HFFc6 (cell line): Measurements from ENCODE around the gene UTP15. TPM values are rescaled to one million over a fixed set of nuclear protein-coding genes. Genes with fewer than 3 reads are reported as not detected.

ENCODE experiments used
- DNase-seq: peaks from one replicate; pipeline ENCODE4 v3.0.0-alpha.2; 2018
- H3K27ac Mint-ChIP-seq: 2 replicates; pipeline ENCODE4 v1.8.0; 2020; ENCODE audit warnings: mild to moderate bottlenecking, mixed read lengths
- H3K27me3 Mint-ChIP-seq: 2 replicates; pipeline ENCODE4 v1.8.0; 2021; ENCODE audit warnings: mild to moderate bottlenecking, moderate library complexity, mixed read lengths; ENCODE audit not compliant: insufficient read depth
- H3K36me3 Mint-ChIP-seq: 2 replicates; pipeline ENCODE4 v1.8.0; 2021; ENCODE audit warnings: low read depth, mixed read lengths
- H3K4me1 Mint-ChIP-seq: 2 replicates; pipeline ENCODE4 v1.8.0; 2020; ENCODE audit warnings: low read depth, mixed read lengths
- H3K4me3 Mint-ChIP-seq: 2 replicates; pipeline ENCODE4 v1.8.0; 2020; ENCODE audit warnings: mild to moderate bottlenecking, moderate library complexity, mixed read lengths
- H3K9me3 Mint-ChIP-seq: 2 replicates; pipeline ENCODE4 v1.8.0; 2020; ENCODE audit warnings: mild to moderate bottlenecking, mixed read lengths
- CTCF ChIP-seq: fragments of 200-600 bp; sonication (generic); IDR thresholded peaks from 2 replicates; pipeline ENCODE4 v1.5.0; 2021; ENCODE audit warnings: antibody characterized with exemption, mild to moderate bottlenecking
- total RNA-seq, 6 experiments: library from RNA; stranded (reverse); fragmentation: NEBNext Ultra II Directional; extraction: Animal tissue kit (Norgen Biotek cat#: 25700); gene quantifications; 2 replicates in 1 of 6; 3 replicates in 5 of 6; pipeline ENCODE4 v1.2.3, GENCODE V29; 2021

Gene UTP15
- total RNA-seq, 6 experiments from 2014 or later: 20.2 to 25.6 (median 24.6) TPM

DNA sequence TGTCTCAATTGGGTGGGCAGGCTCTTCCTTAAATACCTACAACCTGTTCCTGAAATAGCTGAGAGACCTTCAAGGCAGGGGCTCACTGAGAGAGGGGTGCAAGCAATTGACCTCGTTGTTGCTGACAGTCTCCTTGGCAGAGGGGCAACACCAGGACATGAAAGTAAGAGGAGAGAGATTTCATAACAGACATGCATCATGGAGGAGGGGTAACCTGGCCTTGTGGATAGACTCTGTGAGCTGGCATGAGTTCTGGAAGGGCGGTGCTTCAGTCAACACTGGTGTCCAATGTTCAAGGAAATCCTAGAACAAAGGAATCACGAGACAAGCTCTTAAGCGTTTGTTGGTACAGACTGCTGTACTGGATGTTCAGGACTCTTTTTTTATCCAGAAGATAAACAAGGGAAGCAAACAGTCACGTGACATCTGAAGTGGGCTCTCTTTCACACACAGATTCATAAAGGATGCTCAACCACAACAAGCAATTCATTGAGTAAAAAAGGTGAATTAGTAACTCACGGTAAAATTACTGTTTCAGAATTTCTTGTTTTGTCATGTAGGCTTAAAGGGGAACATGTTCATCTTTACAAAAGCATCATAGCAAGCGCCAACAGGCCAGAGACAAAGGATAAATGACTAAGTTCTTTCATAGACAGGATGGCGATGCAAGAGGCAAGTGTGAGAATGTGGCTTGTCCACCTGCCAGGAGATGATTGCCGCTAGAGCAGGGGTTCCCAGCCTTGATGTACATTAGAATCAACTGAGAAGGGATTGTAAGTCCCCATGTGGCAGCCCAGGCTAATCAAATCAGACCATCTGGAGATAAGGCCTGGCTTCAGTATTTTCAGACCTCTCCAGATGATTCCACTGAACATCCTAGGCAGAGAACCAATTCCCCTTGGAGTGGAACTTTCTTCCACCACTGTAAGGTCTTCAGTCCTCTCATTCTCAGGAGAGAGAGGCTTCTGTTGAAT is 20.8 kb upstream of the UTP15 start:
- TF ChIP-seq CTCF: no peak
- Mint-ChIP-seq H3K9me3 (no peaks in the 10 kb centered on the region), H3K27me3 (peaks cover 1% of the 10 kb centered on the region; the same call in 1 of the 2 replicates), H3K4me3 (no peak overlapping the region), H3K36me3 (no peaks in the 10 kb centered on the region), H3K27ac (no peak overlapping the region), H3K4me1 (peaks cover 26% of the 10 kb centered on the region)
- DNase-seq: no peak

DNA sequence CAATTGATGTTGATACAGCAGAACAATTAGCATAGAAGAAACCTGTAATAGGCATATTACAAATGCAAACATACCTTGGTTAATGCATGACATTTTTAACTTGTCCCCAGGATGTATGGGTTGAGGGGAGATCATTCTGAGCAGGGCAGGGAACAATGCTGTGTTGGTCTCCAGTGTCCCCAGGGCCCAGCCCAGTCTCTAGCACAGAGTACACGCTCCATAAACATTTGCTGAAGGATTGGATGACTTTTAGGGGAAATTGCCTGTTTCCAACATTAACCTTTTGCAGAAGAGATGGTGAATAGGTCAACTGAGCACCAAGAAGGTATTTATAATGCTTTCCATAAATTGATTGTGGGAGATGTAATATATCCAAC is 20.2 kb upstream of the UTP15 start:
- H3K36me3 Mint-ChIP-seq: no peaks in the 10 kb centered on the region

DNA sequence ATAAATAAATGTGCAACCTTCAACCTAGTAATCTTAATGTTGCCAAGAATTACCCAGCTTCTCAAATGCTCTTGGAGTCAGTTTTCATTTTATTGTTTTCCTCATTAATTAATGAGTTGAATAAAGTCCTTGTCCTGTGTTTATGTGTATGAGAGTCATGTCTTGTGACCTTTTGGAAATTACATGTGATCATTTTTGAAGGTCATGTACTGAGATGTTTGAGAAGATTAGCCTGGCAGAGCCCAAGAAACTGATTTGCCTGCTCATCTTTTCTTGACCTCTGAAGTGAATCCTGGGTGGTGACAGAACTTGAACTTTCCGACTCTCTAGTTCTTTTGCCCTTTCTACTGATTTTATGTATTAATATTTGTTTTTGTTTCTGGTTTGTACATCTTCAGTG is 15.5 kb upstream of the UTP15 start:
- Mint-ChIP-seq H3K4me1 (no peaks in the 10 kb centered on the region), H3K36me3 (peaks cover 9% of the 10 kb centered on the region; the same call in 1 of the 2 replicates), H3K27me3 (no peaks in the 10 kb centered on the region), H3K9me3 (no peaks in the 10 kb centered on the region), H3K4me3 (no peak overlapping the region), H3K27ac (no peak overlapping the region)
- no peak for DNase-seq
- no peak for TF ChIP-seq CTCF

More for the DNA sequence above, 20.2 kb upstream of the UTP15 start:
- peaks cover 19% of the 10 kb centered on the region for H3K4me1 Mint-ChIP-seq
- no peak for TF ChIP-seq CTCF
- no peak overlapping the region for H3K4me3 Mint-ChIP-seq
- H3K27ac Mint-ChIP-seq: no peak overlapping the region
- no peaks in the 10 kb centered on the region for H3K27me3 Mint-ChIP-seq
- no peak for DNase-seq
- H3K9me3 Mint-ChIP-seq: no peaks in the 10 kb centered on the region

- H3K27me3 Mint-ChIP-seq: no peaks in the 10 kb centered on the region
- H3K4me1 Mint-ChIP-seq: peaks cover 11% of the 10 kb centered on the region
- no peak for TF ChIP-seq CTCF
- H3K27ac Mint-ChIP-seq: no peak overlapping the region
- no peak overlapping the region for H3K4me3 Mint-ChIP-seq
- no peaks in the 10 kb centered on the region for H3K9me3 Mint-ChIP-seq
- no peak for DNase-seq
- H3K36me3 Mint-ChIP-seq: peaks cover 11% of the 10 kb centered on the region; the same call in 1 of the 2 replicates
Observed at GRCh38 chr5:73552642-73553041, 12.9 kb upstream of the UTP15 start.

DNA sequence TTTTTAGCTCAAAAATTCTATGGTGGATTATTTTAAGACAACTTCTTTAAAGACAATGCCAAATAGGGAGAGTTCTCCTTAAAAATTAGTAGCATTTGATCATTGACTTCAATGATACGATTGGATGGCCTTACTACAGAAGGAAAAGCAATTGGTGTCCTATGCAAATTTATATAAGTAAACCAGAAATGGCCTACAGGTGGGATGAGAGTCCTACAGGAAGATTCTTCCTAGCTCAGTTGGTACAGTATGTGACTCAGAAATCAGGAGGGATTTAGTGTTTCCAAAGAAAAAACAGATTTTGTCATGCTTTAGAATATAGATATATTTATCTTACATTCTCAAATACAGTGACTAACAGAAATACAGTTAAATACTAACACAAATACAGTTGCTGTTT is 6.6 kb upstream of the UTP15 start:
- peaks cover 20% of the 10 kb centered on the region for H3K4me1 Mint-ChIP-seq
- DNase-seq: no peak
- no peak overlapping the region for H3K27ac Mint-ChIP-seq
- H3K36me3 Mint-ChIP-seq: peaks cover 15% of the 10 kb centered on the region
- H3K4me3 Mint-ChIP-seq: no peak overlapping the region
- no peaks in the 10 kb centered on the region for H3K27me3 Mint-ChIP-seq
- H3K9me3 Mint-ChIP-seq: no peaks in the 10 kb centered on the region
- TF ChIP-seq CTCF: peak; percentile 22; the same call in 1 of the 2 replicates
